ENCODE results near the gene COMTD1. TPM values are rescaled to one million over a fixed set of nuclear protein-coding genes. Genes with fewer than 3 reads are reported as not detected.

COMTD1 gene
- total and polyA plus RNA-seq, 2 of the 8 experiments (the other 6 are each of a cell fraction or from before 2014, with no cell fraction given): 31.9 to 42.4 TPM

- H3K9me3 ChIP-seq (ENCODE audit: insufficient read depth in 2 of 2, low read depth in 1 of 2, low read length in 1 of 2): no peaks in the 10 kb centered on the region
- H2BK15ac ChIP-seq (ENCODE audit: low read length): no peak overlapping the region
- FAIRE-seq (no peak), DNase-seq (ENCODE audit: low read depth in 1 of 2, low spot score in 2 of 2) (no peak)
- H3K79me2 ChIP-seq (ENCODE audit: control insufficient read depth in 1 of 2, insufficient read depth in 2 of 2, low read length in 2 of 2): no peaks in the 10 kb centered on the region
- no peaks in the 10 kb centered on the region for H3K27me3 ChIP-seq (replicated peaks in 1 of 4; ENCODE audit: control insufficient read depth in 3 of 4, extremely low read depth in 1 of 4, insufficient read depth in 3 of 4, low read length in 3 of 4)
- H2AK5ac ChIP-seq (ENCODE audit: low read depth, low read length): no peak overlapping the region
- H2BK12ac ChIP-seq (ENCODE audit: low read depth, low read length): no peak overlapping the region
- H3K27ac ChIP-seq (ENCODE audit: low read depth, low read length): no peak overlapping the region
- H4K91ac ChIP-seq (replicated peaks; ENCODE audit: insufficient read length, low read length): no peak overlapping the region
- no peak overlapping the region for H3K9ac ChIP-seq (replicated peaks in 1 of 4; ENCODE audit: extremely low read depth in 1 of 4, low read depth in 3 of 4, low read length in 3 of 4)
- H3K23me2 ChIP-seq (ENCODE audit: low read depth, low read length): no peaks in the 10 kb centered on the region
- no peak overlapping the region for H3K18ac ChIP-seq (ENCODE audit: extremely low read depth, low read length)
- no peak overlapping the region for H3K4me3 ChIP-seq (ENCODE audit: extremely low read depth in 1 of 4, insufficient read depth in 2 of 4, low read depth in 3 of 4, low read length in 4 of 4)
- ChIA-PET CTCF (ENCODE audit: partially characterized antibody) (interaction anchor here (0.8 to 1.7 kb wide), 4 partner anchors 26 to 152 kb away, joined by 3 to 4 read pairs (median 3); partner anchors contain the start of gene COMTD1), POLR2A (ENCODE audit: partially characterized antibody) (interaction anchor here (0.7 to 0.9 kb wide), 2 partner anchors 13 to 52 kb away, joined by 3 read pairs; no protein-coding TSS in a partner anchor)
- H2BK5ac ChIP-seq (ENCODE audit: low read depth, low read length): no peak overlapping the region
- no peak overlapping the region for H3K56ac ChIP-seq (replicated peaks; ENCODE audit: insufficient read length, low read depth, low read length)
- no peak overlapping the region for H2BK20ac ChIP-seq (ENCODE audit: low read length)
- no peak overlapping the region for H3K23ac ChIP-seq (ENCODE audit: insufficient read length)
- 85% methylated on average over 25 of the region's 25 CpGs; no CpG with 5 or more reads in 1 of the 2 experiments for WGBS, 2 experiments (ENCODE audit: extremely low coverage in 1 of 2, insufficient coverage in 1 of 2, insufficient read length in 1 of 2, insufficient replicate concordance in 2 of 2, low coverage in 1 of 2, low lambda C conversion rate in 2 of 2, missing lambda C conversion rate in 1 of 2)
- H3K4me1 ChIP-seq (replicated peaks in 1 of 4; ENCODE audit: control insufficient read depth in 3 of 4, insufficient read depth in 4 of 4, low read length in 3 of 4): peaks cover 0 to 2% (median 0%) of the 10 kb centered on the region in 4 experiments; a peak in 1 of 7 replicates
- no peak overlapping the region for H3K4me2 ChIP-seq (ENCODE audit: insufficient read depth in 1 of 2, low read depth in 2 of 2, low read length in 2 of 2)
- H3K79me1 ChIP-seq (ENCODE audit: low read depth, low read length): no peaks in the 10 kb centered on the region
- H3K36me3 ChIP-seq (ENCODE audit: control insufficient read depth in 2 of 4, insufficient read depth in 4 of 4, low read length in 3 of 4): no peaks in the 10 kb centered on the region
- H2BK120ac ChIP-seq (replicated peaks; ENCODE audit: low read depth, low read length): no peak overlapping the region
- H3K4ac ChIP-seq (replicated peaks; ENCODE audit: insufficient read length, low read depth, low read length): no peak overlapping the region
- no peak overlapping the region for H3K14ac ChIP-seq (ENCODE audit: insufficient read length)
- no peak overlapping the region for H4K5ac ChIP-seq (ENCODE audit: insufficient read length, low read depth, low read length)
- no peaks in the 10 kb centered on the region for H4K20me1 ChIP-seq (replicated peaks in 1 of 2; ENCODE audit: control insufficient read depth in 1 of 2, insufficient read depth in 2 of 2, low read length in 2 of 2)
- H2AFZ ChIP-seq (ENCODE audit: low read length): no peak overlapping the region
- no peak overlapping the region for H4K8ac ChIP-seq (ENCODE audit: extremely low read depth, insufficient read depth, low read length)
- TF ChIP-seq CREB1 (IDR thresholded peaks at IDR 0.05) (no peak), TEAD4 (IDR thresholded peaks at IDR 0.05; ENCODE audit: low read depth, low read length) (no peak), NANOG (IDR thresholded peaks at IDR 0.05; ENCODE audit: insufficient read depth, low read depth, low read length, poor library complexity, severe bottlenecking) (no peak), POLR2AphosphoS5 (IDR thresholded peaks at IDR 0.05; ENCODE audit: low read depth, low read length) (no peak), SUZ12 (IDR thresholded peaks at IDR 0.05; ENCODE audit: low read length) (no peak), CTCF (IDR thresholded peaks at IDR 0.05; ENCODE audit: control extremely low read depth in 1 of 3, insufficient read depth in 1 of 3, low read depth in 1 of 3, low read length in 3 of 3) (no peak), TBP (IDR thresholded peaks at IDR 0.05; ENCODE audit: low read depth, low read length) (no peak), ASH2L (IDR thresholded peaks at IDR 0.05; ENCODE audit: low read length) (no peak), ATF3 (IDR thresholded peaks at IDR 0.05; ENCODE audit: insufficient read depth, low read depth, low read length) (no peak)
These were observed 26.3 kb upstream of the COMTD1 start for GRCh38 chr10:75261813-75262705.
